Kidney epithelial cell (primary cell): ENCODE data around the gene GABBR2. TPM values are rescaled to one million over a fixed set of nuclear protein-coding genes. Genes with fewer than 3 reads are reported as not detected.
"Not testable (repeated sequence)": the region's sequence is repeated elsewhere in the genome, so short reads cannot be mapped to it uniquely, and the experiment has no call there.

Source experiments
- DNase-seq: peaks from one replicate; pipeline ENCODE4 v3.0.0-alpha.2; 2010; ENCODE audit warnings: low read depth
- H3K27me3 ChIP-seq: 2 replicates; pipeline ENCODE4 v1.6.0; 2011; ENCODE audit warnings: low read length; ENCODE audit not compliant: control insufficient read depth, insufficient read depth
- H3K36me3 ChIP-seq: 2 replicates; pipeline ENCODE4 v1.5.1; 2011; ENCODE audit warnings: low read length; ENCODE audit not compliant: control insufficient read depth, insufficient read depth
- H3K4me3 ChIP-seq: 2 replicates; pipeline ENCODE4 v1.5.1; 2011; ENCODE audit warnings: low read depth, mild to moderate bottlenecking, control low read depth, low read length
- CTCF ChIP-seq: IDR thresholded peaks from 2 replicates; pipeline ENCODE4 v1.5.1; 2011; ENCODE audit warnings: mild to moderate bottlenecking, moderate library complexity, low read length, control low read depth, inconsistent platforms; ENCODE audit not compliant: insufficient read depth, poor library complexity, severe bottlenecking
- total RNA-seq: library from RNA; depleted of rRNA; stranded (reverse); fragments of >200 nt; gene quantifications from 2 replicates; pipeline ENCODE4 v1.2.3, GENCODE V29; 2015

GABBR2 gene
- total RNA-seq, 1 donor from 2014 or later, result 10.8 TPM

DNA sequence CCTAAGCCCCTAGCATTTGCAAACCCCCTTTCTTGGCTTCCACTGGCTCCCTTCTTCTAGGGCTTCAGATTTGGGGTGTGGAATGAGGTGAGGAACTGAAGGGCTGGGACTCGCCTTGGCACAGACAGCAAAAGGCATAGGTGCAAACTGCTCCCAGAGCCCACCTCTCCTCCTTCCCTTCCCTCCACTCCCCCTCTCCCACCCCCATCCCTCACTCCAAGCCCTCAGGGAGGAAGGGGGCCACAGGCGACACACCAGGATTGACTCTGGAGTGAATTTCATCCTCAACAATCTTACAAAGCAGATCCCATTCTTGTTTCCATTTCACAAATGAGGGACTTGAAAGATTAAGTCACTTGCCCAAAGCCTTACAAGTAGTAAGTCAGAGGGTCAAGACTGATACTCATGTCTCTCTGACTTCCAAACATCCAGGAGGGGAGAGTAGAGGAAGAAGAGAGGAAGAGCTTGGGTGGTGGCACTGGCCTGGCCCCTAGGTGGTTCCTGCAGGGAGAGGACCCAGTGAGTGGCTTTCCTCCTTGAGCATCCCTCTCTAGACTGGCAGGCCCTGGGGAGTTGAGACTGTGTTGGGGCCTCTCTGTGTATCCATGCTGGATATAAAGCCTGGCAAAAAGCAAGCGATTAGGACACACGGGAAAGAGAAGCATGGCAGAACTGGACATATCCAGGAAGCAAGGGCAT is 193.1 kb downstream of the GABBR2 start:
- no peak for TF ChIP-seq CTCF
- H3K4me3 ChIP-seq, result no peak overlapping the region
- DNase-seq, result no peak
- H3K36me3 ChIP-seq, result no peaks in the 10 kb centered on the region
- no peaks in the 10 kb centered on the region for H3K27me3 ChIP-seq

- Histone ChIP-seq H3K4me3 (no peak overlapping the region), H3K27me3 (no peaks in the 10 kb centered on the region), H3K36me3 (no peaks in the 10 kb centered on the region)
- TF ChIP-seq CTCF, result no peak
- no peak for DNase-seq
Observed at GRCh38 chr9:98514841-98515240, 193.9 kb downstream of the GABBR2 start.

DNA sequence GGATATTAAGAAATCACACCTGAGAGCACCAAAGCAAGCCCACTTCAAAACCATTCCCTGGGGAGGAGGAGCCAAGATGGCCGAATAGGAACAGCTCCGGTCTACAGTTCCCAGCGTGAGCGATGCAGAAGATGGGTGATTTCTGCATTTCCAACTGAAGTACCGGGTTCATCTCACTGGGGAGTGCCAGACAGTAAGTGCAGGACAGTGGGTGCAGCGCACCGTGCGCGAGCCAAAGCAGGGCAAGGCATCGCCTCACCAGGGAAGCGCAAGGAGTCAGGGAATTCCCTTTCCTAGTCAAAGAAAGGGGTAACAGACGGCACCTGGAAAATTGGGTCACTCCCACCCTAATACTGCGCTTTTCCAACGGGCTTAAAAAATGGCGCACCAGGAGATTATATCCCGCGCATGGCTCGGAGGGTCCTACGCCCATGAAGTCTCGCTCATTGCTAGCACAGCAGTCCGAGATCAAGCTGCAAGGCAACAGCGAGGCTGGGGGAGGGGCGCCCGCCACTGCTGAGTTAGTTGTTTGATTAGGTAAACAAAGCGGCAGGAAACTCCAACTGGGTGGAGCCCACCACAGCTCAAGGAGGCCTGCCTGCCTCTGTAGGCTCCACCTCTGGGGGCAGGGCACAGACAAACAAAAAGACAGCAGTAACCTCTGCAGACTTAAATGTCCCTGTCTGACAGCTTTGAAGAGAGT is 200.4 kb downstream of the GABBR2 start:
- not testable (repeated sequence) for H3K27me3 ChIP-seq, H3K4me3 ChIP-seq, DNase-seq, H3K36me3 ChIP-seq

DNA sequence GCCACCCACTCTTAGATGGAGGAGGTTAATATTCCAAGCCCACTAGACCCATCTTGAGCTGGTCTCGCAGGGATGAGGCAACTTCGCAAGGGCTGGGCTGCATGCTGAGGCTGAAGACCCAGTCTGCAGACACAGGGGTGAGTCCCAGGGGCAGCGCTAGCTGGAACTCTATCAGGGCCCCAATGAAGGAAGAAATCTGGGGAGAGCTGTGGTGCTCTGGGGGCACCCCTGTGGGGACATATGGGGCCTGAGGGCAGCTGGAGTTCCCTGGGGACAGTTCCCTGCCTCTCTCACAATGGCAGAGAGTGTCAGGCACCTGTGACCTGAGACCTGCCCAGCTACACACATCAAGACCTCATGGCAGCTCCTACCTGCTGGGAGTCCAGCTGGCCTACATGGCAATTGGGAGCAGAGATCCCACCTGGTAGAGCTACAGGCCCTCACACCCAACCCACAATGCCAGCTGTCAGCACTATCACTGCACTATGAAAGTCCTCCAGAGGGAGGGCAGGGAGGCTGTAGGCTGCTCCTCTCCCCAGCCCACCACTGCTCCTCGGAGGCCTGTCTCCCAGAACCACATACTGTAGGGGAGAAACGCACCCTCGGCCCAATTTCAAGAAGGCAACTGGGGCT is 202.2 kb downstream of the GABBR2 start:
- no peaks in the 10 kb centered on the region for H3K27me3 ChIP-seq
- no peak for TF ChIP-seq CTCF

DNA sequence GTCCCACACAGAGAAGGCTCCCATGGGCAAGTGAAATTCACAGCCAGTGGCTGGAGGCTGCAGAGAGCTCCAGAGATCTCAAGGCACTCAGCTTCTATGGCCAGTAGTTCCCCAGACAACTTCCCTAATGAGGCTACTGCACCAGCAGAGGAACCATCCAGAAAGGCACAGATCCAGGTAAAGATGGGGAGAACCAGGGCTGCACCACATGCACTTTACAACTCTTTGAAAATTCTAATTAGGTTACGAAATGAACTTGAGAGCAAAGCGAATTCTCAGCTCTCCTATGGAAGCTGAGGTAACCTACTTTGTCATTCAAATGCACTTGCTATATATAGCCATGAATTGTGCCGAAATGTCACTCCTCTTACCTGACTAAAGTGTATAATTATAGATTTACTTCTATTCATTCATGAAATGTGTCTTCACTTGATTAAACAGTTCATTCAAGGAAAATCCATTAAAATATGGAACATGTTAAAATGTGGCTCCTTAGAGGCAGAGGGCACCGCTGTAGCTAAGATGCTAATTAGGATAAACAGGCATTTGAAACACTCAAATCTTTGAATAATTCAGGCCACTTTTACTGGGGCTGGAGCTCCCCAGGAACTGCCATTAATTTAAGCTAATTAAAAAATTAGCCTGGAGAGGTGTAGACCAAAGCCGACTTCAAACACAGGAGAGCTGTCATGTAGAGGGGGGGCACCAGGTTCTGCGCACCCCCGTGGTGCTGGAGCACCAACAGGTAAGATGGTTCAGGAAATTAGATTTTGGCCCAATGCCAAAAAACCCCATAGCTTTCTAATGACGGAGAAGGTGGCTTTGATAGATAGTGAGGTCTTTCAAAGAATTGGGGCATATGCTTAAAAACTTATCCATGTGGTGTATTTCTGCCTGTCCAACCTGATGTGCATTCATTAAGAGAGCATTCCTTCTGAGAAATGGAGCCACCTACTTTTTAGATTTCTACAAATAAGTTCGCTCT is 204.1 kb downstream of the GABBR2 start:
- Histone ChIP-seq H3K36me3 (no peaks in the 10 kb centered on the region), H3K27me3 (no peaks in the 10 kb centered on the region), H3K4me3 (no peak overlapping the region)
- no peak for TF ChIP-seq CTCF
- DNase-seq, result no peak

More for the DNA sequence above, 202.2 kb downstream of the GABBR2 start:
- Histone ChIP-seq H3K36me3 (no peaks in the 10 kb centered on the region), H3K4me3 (no peak overlapping the region)
- no peak for DNase-seq
